Duodenal mucosa (tissue), 2 donors: ENCODE results near the gene MGLL.

ENCODE experiments used
- H3K27ac ChIP-seq: one replicate; pipeline ENCODE4 v1.7.0; 2013; ENCODE audit warnings: low read depth, low read length
- H3K27me3 ChIP-seq, 2 donors: one replicate each; pipeline ENCODE4 v1.7.0; 2013; ENCODE audit warnings: low read length in 2 of 2, control low read depth in 1 of 2; ENCODE audit not compliant: insufficient read depth in 2 of 2, control insufficient read depth in 1 of 2
- H3K36me3 ChIP-seq, 2 donors: one replicate each; pipeline ENCODE4 v1.7.0; 2013; ENCODE audit warnings: low read length in 2 of 2, control low read depth in 1 of 2; ENCODE audit not compliant: insufficient read depth in 2 of 2, control insufficient read depth in 1 of 2
- H3K4me1 ChIP-seq, 2 donors: one replicate each; pipeline ENCODE4 v1.7.0; 2013; ENCODE audit warnings: low read length in 2 of 2, control low read depth in 1 of 2; ENCODE audit not compliant: insufficient read depth in 2 of 2, control insufficient read depth in 1 of 2
- H3K4me3 ChIP-seq, 2 donors: one replicate each; pipeline ENCODE4 v1.7.0; 2013; ENCODE audit warnings: low read length in 2 of 2, low read depth in 1 of 2
- H3K9ac ChIP-seq, 2 donors: one replicate each; pipeline ENCODE4 v1.7.0; 2013; ENCODE audit warnings: low read length in 2 of 2, low read depth in 1 of 2
- H3K9me3 ChIP-seq, 2 donors: one replicate each; pipeline ENCODE4 v1.7.0; 2013; ENCODE audit warnings: low read length in 2 of 2, control low read depth in 1 of 2; ENCODE audit not compliant: control insufficient read depth in 1 of 2

Gene MGLL

GRCh38 chr3:127730171-127730570 lies 92.1 kb downstream of the MGLL start:
- Histone ChIP-seq H3K27ac (no peak overlapping the region), H3K4me1 (peaks cover 32 to 36% of the 10 kb centered on the region in 2 donors), H3K4me3 (no peak overlapping the region), H3K36me3 (no peaks in the 10 kb centered on the region), H3K27me3 (no peaks in the 10 kb centered on the region), H3K9ac (no peak overlapping the region), H3K9me3 (no peaks in the 10 kb centered on the region)

GRCh38 chr3:127729556-127730056 lies 92.7 kb downstream of the MGLL start:
- Histone ChIP-seq H3K36me3 (peaks cover 0 to under 1% of the 10 kb centered on the region in 2 donors), H3K4me3 (no peak overlapping the region), H3K9me3 (no peaks in the 10 kb centered on the region), H3K27ac (no peak overlapping the region), H3K9ac (no peak overlapping the region), H3K27me3 (no peaks in the 10 kb centered on the region), H3K4me1 (peaks cover 30 to 34% of the 10 kb centered on the region in 2 donors)

- no peaks in the 10 kb centered on the region for H3K9me3 ChIP-seq
- H3K4me1 ChIP-seq: peaks cover 22 to 29% of the 10 kb centered on the region in 2 donors
- no peaks in the 10 kb centered on the region for H3K27me3 ChIP-seq
- H3K4me3 ChIP-seq: no peak overlapping the region
- H3K9ac ChIP-seq: no peak overlapping the region
- no peak overlapping the region for H3K27ac ChIP-seq
- peaks cover 0 to 4% of the 10 kb centered on the region in 2 donors for H3K36me3 ChIP-seq
These were observed 93.8 kb downstream of the MGLL start for GRCh38 chr3:127728417-127729015.

GRCh38 chr3:127726894-127727293 lies 95.4 kb downstream of the MGLL start:
- Histone ChIP-seq H3K36me3 (peaks cover 0 to 6% of the 10 kb centered on the region in 2 donors), H3K4me1 (peaks cover 10 to 20% of the 10 kb centered on the region in 2 donors), H3K27ac (no peak overlapping the region), H3K4me3 (no peak overlapping the region), H3K9ac (no peak overlapping the region), H3K9me3 (no peaks in the 10 kb centered on the region), H3K27me3 (no peaks in the 10 kb centered on the region)

GRCh38 chr3:127723011-127723567 lies 99.2 kb downstream of the MGLL start:
- Histone ChIP-seq H3K36me3 (peaks cover 0 to 19% of the 10 kb centered on the region in 2 donors), H3K9ac (no peak overlapping the region), H3K27me3 (no peaks in the 10 kb centered on the region), H3K27ac (no peak overlapping the region), H3K9me3 (no peaks in the 10 kb centered on the region), H3K4me3 (no peak overlapping the region), H3K4me1 (no peaks in the 10 kb centered on the region)

GRCh38 chr3:127722091-127722784 lies 100.1 kb downstream of the MGLL start:
- Histone ChIP-seq H3K4me3 (no peak overlapping the region), H3K4me1 (no peaks in the 10 kb centered on the region), H3K9me3 (no peaks in the 10 kb centered on the region), H3K27ac (no peak overlapping the region), H3K9ac (no peak overlapping the region), H3K27me3 (no peaks in the 10 kb centered on the region), H3K36me3 (peaks cover 0 to 19% of the 10 kb centered on the region in 2 donors)

- H3K27me3 ChIP-seq: no peaks in the 10 kb centered on the region
- H3K27ac ChIP-seq: no peak overlapping the region
- peaks cover 0 to 19% of the 10 kb centered on the region in 2 donors for H3K36me3 ChIP-seq
- H3K9ac ChIP-seq: no peak overlapping the region
- no peaks in the 10 kb centered on the region for H3K9me3 ChIP-seq
- no peaks in the 10 kb centered on the region for H3K4me1 ChIP-seq
- H3K4me3 ChIP-seq: no peak overlapping the region
These were observed 101.1 kb downstream of the MGLL start for GRCh38 chr3:127720985-127721935.

GRCh38 chr3:127720161-127720823 lies 102.0 kb downstream of the MGLL start:
- peaks cover 0 to 20% of the 10 kb centered on the region in 2 donors for H3K36me3 ChIP-seq
- no peaks in the 10 kb centered on the region for H3K4me1 ChIP-seq
- H3K27ac ChIP-seq: no peak overlapping the region
- H3K4me3 ChIP-seq: no peak overlapping the region
- no peaks in the 10 kb centered on the region for H3K9me3 ChIP-seq
- no peaks in the 10 kb centered on the region for H3K27me3 ChIP-seq
- H3K9ac ChIP-seq: no peak overlapping the region

- Histone ChIP-seq H3K4me1 (no peaks in the 10 kb centered on the region), H3K9ac (no peak overlapping the region), H3K27me3 (no peaks in the 10 kb centered on the region), H3K4me3 (no peak overlapping the region), H3K36me3 (peaks cover 0 to 25% of the 10 kb centered on the region in 2 donors), H3K27ac (no peak overlapping the region), H3K9me3 (no peaks in the 10 kb centered on the region)
These were observed 102.9 kb downstream of the MGLL start for GRCh38 chr3:127719369-127719768.
